ENCODE measurements around the gene TFCP2L1. TPM values are rescaled to one million over a fixed set of nuclear protein-coding genes. Genes with fewer than 3 reads are reported as not detected.

Gene TFCP2L1
- polyA plus RNA-seq, 1 experiment: 0.01 TPM

DNA sequence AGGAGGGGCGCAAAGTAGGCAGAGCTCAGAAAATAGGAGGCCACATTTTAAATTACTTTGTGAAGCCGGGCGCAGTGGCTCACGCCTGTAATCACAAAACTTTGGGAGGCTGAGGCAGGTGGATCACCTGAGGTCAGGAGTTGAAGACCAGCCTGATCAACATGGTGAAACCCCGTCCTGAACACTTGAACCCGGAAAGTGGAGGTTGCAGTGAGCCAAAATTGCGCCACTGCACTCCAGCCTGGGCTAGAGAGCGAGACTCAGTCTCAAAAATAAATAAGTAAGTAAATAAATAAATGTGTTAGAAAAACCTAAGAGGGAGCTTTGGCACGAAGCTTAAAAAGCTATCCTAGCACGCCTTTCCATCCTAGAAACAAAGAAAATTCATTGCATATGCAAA is 105.5 kb downstream of the TFCP2L1 start:
- Histone ChIP-seq H3K4me3 (ENCODE audit: low read depth, low read length) (no peak overlapping the region), H3K36me3 (ENCODE audit: control insufficient read depth, insufficient read depth, low read length) (no peaks in the 10 kb centered on the region), H3K27me3 (ENCODE audit: control insufficient read depth, insufficient read depth, low read length) (peaks cover 4% of the 10 kb centered on the region; the same call in 1 of the 2 replicates)
- DNase-seq (ENCODE audit: low read depth): no peak
- ChIA-PET POLR2A (no interaction called here), CTCF (no interaction called here)
- TF ChIP-seq, protein P1, sequence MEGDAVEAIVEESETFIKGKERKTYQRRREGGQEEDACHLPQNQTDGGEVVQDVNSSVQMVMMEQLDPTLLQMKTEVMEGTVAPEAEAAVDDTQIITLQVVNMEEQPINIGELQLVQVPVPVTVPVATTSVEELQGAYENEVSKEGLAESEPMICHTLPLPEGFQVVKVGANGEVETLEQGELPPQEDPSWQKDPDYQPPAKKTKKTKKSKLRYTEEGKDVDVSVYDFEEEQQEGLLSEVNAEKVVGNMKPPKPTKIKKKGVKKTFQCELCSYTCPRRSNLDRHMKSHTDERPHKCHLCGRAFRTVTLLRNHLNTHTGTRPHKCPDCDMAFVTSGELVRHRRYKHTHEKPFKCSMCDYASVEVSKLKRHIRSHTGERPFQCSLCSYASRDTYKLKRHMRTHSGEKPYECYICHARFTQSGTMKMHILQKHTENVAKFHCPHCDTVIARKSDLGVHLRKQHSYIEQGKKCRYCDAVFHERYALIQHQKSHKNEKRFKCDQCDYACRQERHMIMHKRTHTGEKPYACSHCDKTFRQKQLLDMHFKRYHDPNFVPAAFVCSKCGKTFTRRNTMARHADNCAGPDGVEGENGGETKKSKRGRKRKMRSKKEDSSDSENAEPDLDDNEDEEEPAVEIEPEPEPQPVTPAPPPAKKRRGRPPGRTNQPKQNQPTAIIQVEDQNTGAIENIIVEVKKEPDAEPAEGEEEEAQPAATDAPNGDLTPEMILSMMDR (IDR thresholded peaks at IDR 0.05; ENCODE audit: insufficient read depth, low read depth, low read length): no peak

DNA sequence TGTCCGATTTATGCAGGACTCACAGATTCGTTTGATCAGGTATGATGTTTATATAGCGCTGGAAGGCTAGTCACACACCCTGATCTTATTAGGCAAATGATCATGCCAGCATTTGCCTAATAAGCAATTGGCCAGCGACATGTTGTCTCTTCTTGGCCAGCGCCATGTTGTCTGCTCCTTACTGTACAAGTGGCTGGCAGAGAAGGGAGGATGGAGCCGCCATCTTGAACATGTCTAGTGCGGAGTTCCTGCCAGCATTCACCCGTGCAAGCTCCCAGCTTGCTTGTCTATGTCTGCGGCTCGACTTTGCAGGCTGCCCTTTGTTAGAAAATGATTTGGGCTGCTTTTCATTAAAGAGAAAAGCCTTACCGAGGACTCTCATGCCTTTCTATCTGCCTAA is 106.3 kb downstream of the TFCP2L1 start:
- Histone ChIP-seq H3K4me3 (ENCODE audit: low read depth, low read length) (no peak overlapping the region), H3K36me3 (ENCODE audit: control insufficient read depth, insufficient read depth, low read length) (no peaks in the 10 kb centered on the region), H3K27me3 (ENCODE audit: control insufficient read depth, insufficient read depth, low read length) (peaks cover 4% of the 10 kb centered on the region)
- CTCF ChIA-PET: no interaction called here
- no peak for DNase-seq (ENCODE audit: low read depth)
- TF ChIP-seq, protein P1 (IDR thresholded peaks at IDR 0.05; ENCODE audit: insufficient read depth, low read depth, low read length): no peak
- POLR2A ChIA-PET: no interaction called here

DNA sequence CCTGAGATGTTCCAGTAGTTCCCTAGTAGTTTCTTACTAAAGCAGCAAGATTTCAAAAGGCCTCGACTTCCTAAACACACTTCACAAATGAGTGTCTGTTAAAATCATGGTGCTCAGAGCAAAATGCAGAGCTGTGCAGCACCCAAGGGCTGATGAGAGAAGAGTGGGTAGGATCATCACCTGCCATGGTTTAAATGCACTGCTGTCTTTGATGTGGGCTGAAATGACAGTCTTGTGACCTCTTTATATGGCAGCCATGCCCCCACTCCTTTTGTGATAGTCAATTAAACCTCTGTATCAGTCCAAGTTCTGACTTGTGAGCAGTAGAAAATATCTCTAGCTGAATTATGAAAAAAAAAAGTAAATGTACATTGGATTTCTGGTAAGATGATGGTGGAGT is 107.1 kb downstream of the TFCP2L1 start:
- H3K36me3 ChIP-seq (ENCODE audit: control insufficient read depth, insufficient read depth, low read length): no peaks in the 10 kb centered on the region
- ChIA-PET POLR2A (no interaction called here), CTCF (no interaction called here)
- H3K27me3 ChIP-seq (ENCODE audit: control insufficient read depth, insufficient read depth, low read length): peaks cover 6% of the 10 kb centered on the region
- H3K4me3 ChIP-seq (ENCODE audit: low read depth, low read length): no peak overlapping the region
- DNase-seq (ENCODE audit: low read depth): no peak
- TF ChIP-seq, protein P1 (IDR thresholded peaks at IDR 0.05; ENCODE audit: insufficient read depth, low read depth, low read length): no peak

DNA sequence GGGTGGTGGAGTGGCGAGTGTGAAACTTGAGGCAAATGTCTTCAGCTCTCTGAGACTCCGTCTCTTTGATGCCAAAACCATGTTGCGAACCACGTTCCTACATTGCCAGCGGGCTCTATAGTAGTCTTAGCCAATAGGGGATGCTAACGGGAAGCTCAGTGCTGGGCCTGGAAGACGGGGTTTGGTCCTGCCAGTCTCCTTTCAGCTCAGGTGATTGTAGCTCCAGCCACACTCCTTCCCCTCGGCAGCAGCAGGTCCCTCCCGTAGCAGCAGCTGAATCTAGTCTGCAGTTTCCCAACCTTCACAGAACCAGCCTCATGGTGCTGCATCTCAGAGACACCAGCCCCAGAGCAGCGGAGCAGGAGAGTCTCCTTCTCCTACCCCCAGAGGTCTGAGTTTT is 109.7 kb downstream of the TFCP2L1 start:
- Histone ChIP-seq H3K27me3 (ENCODE audit: control insufficient read depth, insufficient read depth, low read length) (peaks cover 6% of the 10 kb centered on the region), H3K4me3 (ENCODE audit: low read depth, low read length) (no peak overlapping the region), H3K36me3 (ENCODE audit: control insufficient read depth, insufficient read depth, low read length) (no peaks in the 10 kb centered on the region)
- no peak for DNase-seq (ENCODE audit: low read depth)
- POLR2A ChIA-PET: no interaction called here
- TF ChIP-seq, protein P1 (IDR thresholded peaks at IDR 0.05; ENCODE audit: insufficient read depth, low read depth, low read length): no peak
- CTCF ChIA-PET: no interaction called here

DNA sequence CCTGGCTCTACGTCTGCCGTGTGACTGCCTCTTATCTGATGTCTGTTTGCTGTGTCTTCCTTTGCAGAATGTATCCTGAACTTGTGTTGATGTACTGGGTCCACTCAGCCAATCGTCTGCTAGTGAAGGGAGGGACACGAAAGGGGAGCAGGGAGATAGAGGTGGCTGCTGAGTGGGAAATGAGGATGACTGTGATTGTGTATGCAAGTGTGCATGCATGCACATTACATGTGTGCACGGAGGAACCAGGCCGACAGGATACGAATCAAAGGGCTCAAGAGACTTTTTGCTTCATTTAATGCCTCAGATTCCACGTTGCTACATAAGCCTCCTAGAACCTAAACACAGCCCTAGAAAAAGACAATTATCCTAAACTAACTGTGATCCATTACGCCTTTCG is 111.2 kb downstream of the TFCP2L1 start:
- ChIA-PET POLR2A (no interaction called here), CTCF (no interaction called here)
- peaks cover 6% of the 10 kb centered on the region for H3K27me3 ChIP-seq (ENCODE audit: control insufficient read depth, insufficient read depth, low read length)
- H3K36me3 ChIP-seq (ENCODE audit: control insufficient read depth, insufficient read depth, low read length): no peaks in the 10 kb centered on the region
- H3K4me3 ChIP-seq (ENCODE audit: low read depth, low read length): no peak overlapping the region
- DNase-seq (ENCODE audit: low read depth): no peak
- TF ChIP-seq, protein P1 (IDR thresholded peaks at IDR 0.05; ENCODE audit: insufficient read depth, low read depth, low read length): no peak

Data from BJ (cell line).